HCT116 (cell line): ENCODE results near the gene DLG2. TPM values are rescaled to one million over a fixed set of nuclear protein-coding genes. Genes with fewer than 3 reads are reported as not detected.

Experiments
- ATAC-seq: fragments of 200-7000 bp; cut with Tn5 transposase; 2 replicates; pipeline ENCODE4 v1.9.1; 2020; ENCODE audit warnings: mild to moderate bottlenecking, moderate library complexity
- BruUV-seq: library from RNA; stranded (reverse); fragments of 400-500 nt; replicated peaks from 2 replicates; lab custom pipeline; 2021; lab: Mats Ljungman, UMichigan
- CTCF ChIA-PET: fragments of 300-600 bp; sonication (Branson Sonifier 250); formaldehyde crosslinking; loops from one replicate; lab custom pipeline; 2021; ENCODE audit warnings: antibody characterized with exemption; lab: Charles Lee
- POLR2A ChIA-PET: fragments of 300-600, 350-600 bp; sonication (Branson Sonifier 250); formaldehyde crosslinking; loops from one replicate; lab custom pipeline; 2021; ENCODE audit warnings: antibody characterized with exemption; lab: Charles Lee
- RAD21 ChIA-PET, 2 experiments: fragments of 300-600 bp; sonication (Branson Sonifier 250); formaldehyde crosslinking; loops; one replicate each; lab custom pipeline; 2023; ENCODE audit warnings: low total read pairs in 2 of 2; ENCODE audit not compliant: uncharacterized antibody in 2 of 2, unreplicated experiment in 2 of 2, low non-redundant PET in 1 of 2; lab: Charles Lee
- DNase-seq: peaks from one replicate; pipeline ENCODE4 v3.0.0-alpha.2; 2010; ENCODE audit warnings: low read depth, low spot score
- H2AFZ ChIP-seq: fragments of 200-600 bp; shearing (Covaris generic), sonication (generic); 2 replicates; pipeline ENCODE4 v1.6.1; 2017; ENCODE audit warnings: low read depth, mixed run types, mixed read lengths, antibody characterized with exemption, low read length; ENCODE audit not compliant: poor library complexity, severe bottlenecking
- H3K27ac ChIP-seq: 2 replicates; pipeline ENCODE4 v1.5.1; 2012; ENCODE audit warnings: low read depth, low read length
- H3K27me3 ChIP-seq: fragments of 200-600 bp; sonication (generic); 2 replicates; pipeline ENCODE4 v1.6.1; 2016; ENCODE audit warnings: mixed run types, low read length, mixed read lengths; ENCODE audit not compliant: insufficient read depth
- H3K36me3 ChIP-seq, 2 experiments: fragments of 200-500 bp in 1 of 2; fragments of 200-600 bp in 1 of 2; sonication (Bioruptor generic) in 1 of 2; sonication (generic) in 1 of 2; 2 replicates each; pipeline versions ENCODE4 v1.5.1 to v1.6.1; 2014 to 2016; ENCODE audit warnings: low read length in 2 of 2, inconsistent platforms in 1 of 2, mixed read lengths in 1 of 2, mixed run types in 1 of 2; ENCODE audit not compliant: insufficient read depth in 2 of 2, control insufficient read depth in 1 of 2
- H3K4me1 ChIP-seq, 2 experiments: fragments of 200-600 bp in 1 of 2; sonication (generic) in 1 of 2; 2 replicates each; pipeline versions ENCODE4 v1.5.1 to v1.6.1; 2012 to 2017; ENCODE audit warnings: low read length in 2 of 2, inconsistent platforms in 1 of 2, mild to moderate bottlenecking in 1 of 2, mixed read lengths in 1 of 2, mixed run types in 1 of 2, moderate library complexity in 1 of 2; ENCODE audit not compliant: insufficient read depth in 2 of 2, control insufficient read depth in 1 of 2
- H3K4me2 ChIP-seq: fragments of 200-600 bp; sonication (generic); 2 replicates; pipeline ENCODE4 v1.6.1; 2017; ENCODE audit warnings: mixed run types, low read length, mixed read lengths
- H3K4me3 ChIP-seq, 2 experiments: fragments of 200-600 bp in 1 of 2; sonication (generic) in 1 of 2; replicated peaks in 1 of 2; 2 replicates each; pipeline ENCODE4 v1.5.1; 2011 to 2016; ENCODE audit warnings: low read length in 2 of 2, control low read depth in 1 of 2, low read depth in 1 of 2, mild to moderate bottlenecking in 1 of 2, mixed read lengths in 1 of 2, mixed run types in 1 of 2
- H3K79me2 ChIP-seq: fragments of 200-600 bp; sonication (generic); 2 replicates; pipeline ENCODE4 v1.6.1; 2017; ENCODE audit warnings: mild to moderate bottlenecking, mixed run types, low read length, moderate library complexity, mixed read lengths; ENCODE audit not compliant: insufficient read depth
- H3K9ac ChIP-seq: fragments of 200-600 bp; sonication (generic); 2 replicates; pipeline ENCODE4 v1.6.1; 2016; ENCODE audit warnings: low read length, mixed read lengths
- H3K9me2 ChIP-seq: fragments of 200-600 bp; sonication (generic), shearing (Covaris generic); 2 replicates; pipeline ENCODE4 v1.6.1; 2017; ENCODE audit warnings: mixed run types, mild to moderate bottlenecking, moderate library complexity; ENCODE audit not compliant: insufficient read depth
- H3K9me3 ChIP-seq, 2 experiments: fragments of 200-500 bp in 1 of 2; fragments of 200-600 bp in 1 of 2; sonication (Bioruptor generic) in 1 of 2; sonication (generic) in 1 of 2; 2 replicates each; pipeline ENCODE4 v1.6.1; 2014 to 2017; ENCODE audit warnings: low read length in 2 of 2, mixed read lengths in 2 of 2, inconsistent platforms in 1 of 2, low read depth in 1 of 2, mild to moderate bottlenecking in 1 of 2, mixed run types in 1 of 2, moderate library complexity in 1 of 2; ENCODE audit not compliant: control insufficient read depth in 1 of 2, insufficient read depth in 1 of 2
- H4K20me1 ChIP-seq: fragments of 200-600 bp; sonication (generic), shearing (Covaris generic); 2 replicates; pipeline ENCODE4 v1.6.1; 2017; ENCODE audit warnings: mixed run types, mild to moderate bottlenecking, moderate library complexity; ENCODE audit not compliant: insufficient read depth
- ATF3 ChIP-seq: IDR thresholded peaks from 2 replicates; pipeline ENCODE4 v1.6.1; 2012
- CEBPB ChIP-seq: IDR thresholded peaks from 2 replicates; pipeline ENCODE4 v1.6.1; 2012; ENCODE audit warnings: low read depth
- EZH2 ChIP-seq: fragments of 200-600 bp; sonication (generic); IDR thresholded peaks from 2 replicates; pipeline ENCODE4 v1.6.1; 2017; ENCODE audit warnings: antibody characterized with exemption, mixed run types
- FOSL1 ChIP-seq: IDR thresholded peaks from 2 replicates; pipeline ENCODE4 v1.6.1; 2012; ENCODE audit warnings: low read depth
- JUND ChIP-seq: IDR thresholded peaks from 2 replicates; pipeline ENCODE4 v1.6.1; 2012
- POLR2A ChIP-seq: IDR thresholded peaks from 2 replicates; pipeline ENCODE4 v1.7.0; 2011; ENCODE audit warnings: borderline replicate concordance; ENCODE audit not compliant: insufficient read depth, insufficient read length; ENCODE audit errors: extremely low read depth
- POLR2AphosphoS5 ChIP-seq: IDR thresholded peaks from 2 replicates; pipeline ENCODE4 v1.6.1; 2011; ENCODE audit warnings: mild to moderate bottlenecking, low read depth, low read length, moderate library complexity
- SP1 ChIP-seq: IDR thresholded peaks from 2 replicates; pipeline ENCODE4 v1.6.1; 2012; ENCODE audit warnings: low read depth
- intact Hi-C: fragments of 100-400 bp; cut with micrococcal nuclease; formaldehyde crosslinking; loops from 2 replicates; pipeline ENCODE4 v1.10.0; 2022
- total RNA-seq: library from RNA; stranded (reverse); gene quantifications from one replicate; pipeline ENCODE4 v1.2.1, GENCODE V29; 2021; ENCODE audit not compliant: unreplicated experiment
- TF ChIP-seq, protein P1 (sequence below): IDR thresholded peaks from 2 replicates; pipeline ENCODE4 v1.6.1; 2012; ENCODE audit warnings: low read depth

Gene DLG2
- total RNA-seq, 1 experiment from 2014 or later, result 2.4 TPM

- ATAC-seq, result no peak
- POLR2A ChIA-PET, result no interaction called here
- Histone ChIP-seq H3K4me2 (no peak overlapping the region), H3K27me3 (no peaks in the 10 kb centered on the region; the same call in 1 of the 2 replicates), H3K9me2 (no peaks in the 10 kb centered on the region), H3K9me3 (no peaks in the 10 kb centered on the region), H4K20me1 (no peaks in the 10 kb centered on the region; the same call in 1 of the 2 replicates), H3K36me3 (no peaks in the 10 kb centered on the region), H3K4me1 (no peaks in the 10 kb centered on the region), H3K79me2 (no peaks in the 10 kb centered on the region), H3K27ac (no peak overlapping the region), H2AFZ (no peak overlapping the region), H3K4me3 (no peak overlapping the region), H3K9ac (no peak overlapping the region)
- no peak for DNase-seq
- RAD21 ChIA-PET, result no interaction called here
- CTCF ChIA-PET, result no interaction called here
- intact Hi-C loops, result no loop called here
- BruUV-seq, result no TSS peak
- TF ChIP-seq JUND (no peak), FOSL1 (no peak), POLR2A (no peak), SP1 (no peak), POLR2AphosphoS5 (no peak), EZH2 (no peak), ATF3 (no peak), CEBPB (no peak)
- TF ChIP-seq, protein P1, sequence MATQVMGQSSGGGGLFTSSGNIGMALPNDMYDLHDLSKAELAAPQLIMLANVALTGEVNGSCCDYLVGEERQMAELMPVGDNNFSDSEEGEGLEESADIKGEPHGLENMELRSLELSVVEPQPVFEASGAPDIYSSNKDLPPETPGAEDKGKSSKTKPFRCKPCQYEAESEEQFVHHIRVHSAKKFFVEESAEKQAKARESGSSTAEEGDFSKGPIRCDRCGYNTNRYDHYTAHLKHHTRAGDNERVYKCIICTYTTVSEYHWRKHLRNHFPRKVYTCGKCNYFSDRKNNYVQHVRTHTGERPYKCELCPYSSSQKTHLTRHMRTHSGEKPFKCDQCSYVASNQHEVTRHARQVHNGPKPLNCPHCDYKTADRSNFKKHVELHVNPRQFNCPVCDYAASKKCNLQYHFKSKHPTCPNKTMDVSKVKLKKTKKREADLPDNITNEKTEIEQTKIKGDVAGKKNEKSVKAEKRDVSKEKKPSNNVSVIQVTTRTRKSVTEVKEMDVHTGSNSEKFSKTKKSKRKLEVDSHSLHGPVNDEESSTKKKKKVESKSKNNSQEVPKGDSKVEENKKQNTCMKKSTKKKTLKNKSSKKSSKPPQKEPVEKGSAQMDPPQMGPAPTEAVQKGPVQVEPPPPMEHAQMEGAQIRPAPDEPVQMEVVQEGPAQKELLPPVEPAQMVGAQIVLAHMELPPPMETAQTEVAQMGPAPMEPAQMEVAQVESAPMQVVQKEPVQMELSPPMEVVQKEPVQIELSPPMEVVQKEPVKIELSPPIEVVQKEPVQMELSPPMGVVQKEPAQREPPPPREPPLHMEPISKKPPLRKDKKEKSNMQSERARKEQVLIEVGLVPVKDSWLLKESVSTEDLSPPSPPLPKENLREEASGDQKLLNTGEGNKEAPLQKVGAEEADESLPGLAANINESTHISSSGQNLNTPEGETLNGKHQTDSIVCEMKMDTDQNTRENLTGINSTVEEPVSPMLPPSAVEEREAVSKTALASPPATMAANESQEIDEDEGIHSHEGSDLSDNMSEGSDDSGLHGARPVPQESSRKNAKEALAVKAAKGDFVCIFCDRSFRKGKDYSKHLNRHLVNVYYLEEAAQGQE, result no peak
Measured at GRCh38 chr11:84757711-84758110, 869.4 kb downstream of the DLG2 start.
